HCT116 (cell line): ENCODE measurements around the gene PACRG. TPM values are rescaled to one million over a fixed set of nuclear protein-coding genes. Genes with fewer than 3 reads are reported as not detected.

Source experiments
- ATAC-seq: fragments of 200-7000 bp; cut with Tn5 transposase; 2 replicates; pipeline ENCODE4 v1.9.1; 2020; ENCODE audit warnings: mild to moderate bottlenecking, moderate library complexity
- BruUV-seq: library from RNA; stranded (reverse); fragments of 400-500 nt; replicated peaks from 2 replicates; lab custom pipeline; 2021; lab: Mats Ljungman, UMichigan
- CTCF ChIA-PET: fragments of 300-600 bp; sonication (Branson Sonifier 250); formaldehyde crosslinking; loops from one replicate; lab custom pipeline; 2021; ENCODE audit warnings: antibody characterized with exemption; lab: Charles Lee
- POLR2A ChIA-PET: fragments of 300-600, 350-600 bp; sonication (Branson Sonifier 250); formaldehyde crosslinking; loops from one replicate; lab custom pipeline; 2021; ENCODE audit warnings: antibody characterized with exemption; lab: Charles Lee
- RAD21 ChIA-PET, 2 experiments: fragments of 300-600 bp; sonication (Branson Sonifier 250); formaldehyde crosslinking; loops; one replicate each; lab custom pipeline; 2023; ENCODE audit warnings: low total read pairs in 2 of 2; ENCODE audit not compliant: uncharacterized antibody in 2 of 2, unreplicated experiment in 2 of 2, low non-redundant PET in 1 of 2; lab: Charles Lee
- DNase-seq: peaks from one replicate; pipeline ENCODE4 v3.0.0-alpha.2; 2010; ENCODE audit warnings: low read depth, low spot score
- H2AFZ ChIP-seq: fragments of 200-600 bp; shearing (Covaris generic), sonication (generic); 2 replicates; pipeline ENCODE4 v1.6.1; 2017; ENCODE audit warnings: low read depth, mixed run types, mixed read lengths, antibody characterized with exemption, low read length; ENCODE audit not compliant: poor library complexity, severe bottlenecking
- H3K27ac ChIP-seq: 2 replicates; pipeline ENCODE4 v1.5.1; 2012; ENCODE audit warnings: low read depth, low read length
- H3K27me3 ChIP-seq: fragments of 200-600 bp; sonication (generic); 2 replicates; pipeline ENCODE4 v1.6.1; 2016; ENCODE audit warnings: mixed run types, low read length, mixed read lengths; ENCODE audit not compliant: insufficient read depth
- H3K36me3 ChIP-seq, 2 experiments: fragments of 200-500 bp in 1 of 2; fragments of 200-600 bp in 1 of 2; sonication (Bioruptor generic) in 1 of 2; sonication (generic) in 1 of 2; 2 replicates each; pipeline versions ENCODE4 v1.5.1 to v1.6.1; 2014 to 2016; ENCODE audit warnings: low read length in 2 of 2, inconsistent platforms in 1 of 2, mixed read lengths in 1 of 2, mixed run types in 1 of 2; ENCODE audit not compliant: insufficient read depth in 2 of 2, control insufficient read depth in 1 of 2
- H3K4me1 ChIP-seq, 2 experiments: fragments of 200-600 bp in 1 of 2; sonication (generic) in 1 of 2; 2 replicates each; pipeline versions ENCODE4 v1.5.1 to v1.6.1; 2012 to 2017; ENCODE audit warnings: low read length in 2 of 2, inconsistent platforms in 1 of 2, mild to moderate bottlenecking in 1 of 2, mixed read lengths in 1 of 2, mixed run types in 1 of 2, moderate library complexity in 1 of 2; ENCODE audit not compliant: insufficient read depth in 2 of 2, control insufficient read depth in 1 of 2
- H3K4me2 ChIP-seq: fragments of 200-600 bp; sonication (generic); 2 replicates; pipeline ENCODE4 v1.6.1; 2017; ENCODE audit warnings: mixed run types, low read length, mixed read lengths
- H3K4me3 ChIP-seq, 2 experiments: fragments of 200-600 bp in 1 of 2; sonication (generic) in 1 of 2; replicated peaks in 1 of 2; 2 replicates each; pipeline ENCODE4 v1.5.1; 2011 to 2016; ENCODE audit warnings: low read length in 2 of 2, control low read depth in 1 of 2, low read depth in 1 of 2, mild to moderate bottlenecking in 1 of 2, mixed read lengths in 1 of 2, mixed run types in 1 of 2
- H3K79me2 ChIP-seq: fragments of 200-600 bp; sonication (generic); 2 replicates; pipeline ENCODE4 v1.6.1; 2017; ENCODE audit warnings: mild to moderate bottlenecking, mixed run types, low read length, moderate library complexity, mixed read lengths; ENCODE audit not compliant: insufficient read depth
- H3K9ac ChIP-seq: fragments of 200-600 bp; sonication (generic); 2 replicates; pipeline ENCODE4 v1.6.1; 2016; ENCODE audit warnings: low read length, mixed read lengths
- H3K9me2 ChIP-seq: fragments of 200-600 bp; sonication (generic), shearing (Covaris generic); 2 replicates; pipeline ENCODE4 v1.6.1; 2017; ENCODE audit warnings: mixed run types, mild to moderate bottlenecking, moderate library complexity; ENCODE audit not compliant: insufficient read depth
- H3K9me3 ChIP-seq, 2 experiments: fragments of 200-500 bp in 1 of 2; fragments of 200-600 bp in 1 of 2; sonication (Bioruptor generic) in 1 of 2; sonication (generic) in 1 of 2; 2 replicates each; pipeline ENCODE4 v1.6.1; 2014 to 2017; ENCODE audit warnings: low read length in 2 of 2, mixed read lengths in 2 of 2, inconsistent platforms in 1 of 2, low read depth in 1 of 2, mild to moderate bottlenecking in 1 of 2, mixed run types in 1 of 2, moderate library complexity in 1 of 2; ENCODE audit not compliant: control insufficient read depth in 1 of 2, insufficient read depth in 1 of 2
- H4K20me1 ChIP-seq: fragments of 200-600 bp; sonication (generic), shearing (Covaris generic); 2 replicates; pipeline ENCODE4 v1.6.1; 2017; ENCODE audit warnings: mixed run types, mild to moderate bottlenecking, moderate library complexity; ENCODE audit not compliant: insufficient read depth
- CBX3 ChIP-seq: IDR thresholded peaks from 2 replicates; pipeline ENCODE4 v1.6.1; 2012; ENCODE audit warnings: low read depth
- CEBPB ChIP-seq: IDR thresholded peaks from 2 replicates; pipeline ENCODE4 v1.6.1; 2012; ENCODE audit warnings: low read depth
- CTCF ChIP-seq, 3 experiments: fragments of 200-600 bp in 1 of 3; sonication (generic) in 1 of 3; IDR thresholded peaks in 2 of 3; conservative IDR thresholded peaks in 1 of 3; 2 replicates each; pipeline ENCODE4 v1.5.1; 2012 to 2017; ENCODE audit warnings: low read depth in 2 of 3, low read length in 2 of 3, antibody characterized with exemption in 1 of 3, borderline replicate concordance in 1 of 3, control low read depth in 1 of 3, mild to moderate bottlenecking in 1 of 3, mixed read lengths in 1 of 3, mixed run types in 1 of 3, moderate library complexity in 1 of 3; ENCODE audit not compliant: insufficient read depth in 1 of 3
- EGR1 ChIP-seq: IDR thresholded peaks from 2 replicates; pipeline ENCODE4 v1.6.1; 2012; ENCODE audit warnings: low read depth
- EZH2 ChIP-seq: fragments of 200-600 bp; sonication (generic); IDR thresholded peaks from 2 replicates; pipeline ENCODE4 v1.6.1; 2017; ENCODE audit warnings: antibody characterized with exemption, mixed run types
- EZH2phosphoT487 ChIP-seq: fragments of 200-600 bp; IDR thresholded peaks from 2 replicates; pipeline ENCODE4 v1.6.1; 2018; ENCODE audit warnings: antibody characterized with exemption, borderline replicate concordance
- FOSL1 ChIP-seq: IDR thresholded peaks from 2 replicates; pipeline ENCODE4 v1.6.1; 2012; ENCODE audit warnings: low read depth
- POLR2A ChIP-seq: IDR thresholded peaks from 2 replicates; pipeline ENCODE4 v1.7.0; 2011; ENCODE audit warnings: borderline replicate concordance; ENCODE audit not compliant: insufficient read depth, insufficient read length; ENCODE audit errors: extremely low read depth
- RAD21 ChIP-seq: IDR thresholded peaks from 2 replicates; pipeline ENCODE4 v1.6.1; 2012; ENCODE audit warnings: low read depth, mild to moderate bottlenecking
- REST ChIP-seq: IDR thresholded peaks from 2 replicates; pipeline ENCODE4 v1.6.1; 2012; ENCODE audit warnings: low read depth
- SIN3A ChIP-seq: IDR thresholded peaks from 2 replicates; pipeline ENCODE4 v1.6.1; 2012; ENCODE audit warnings: low read depth
- SP1 ChIP-seq: IDR thresholded peaks from 2 replicates; pipeline ENCODE4 v1.6.1; 2012; ENCODE audit warnings: low read depth
- SRF ChIP-seq: IDR thresholded peaks from 2 replicates; pipeline ENCODE4 v1.6.1; 2012; ENCODE audit warnings: low read depth
- TCF7L2 ChIP-seq: IDR thresholded peaks from 2 replicates; pipeline ENCODE4 v1.7.0; 2011; ENCODE audit warnings: borderline replicate concordance, inconsistent platforms; ENCODE audit not compliant: insufficient read depth, insufficient read length; ENCODE audit errors: extremely low read depth
- ZBTB33 ChIP-seq: IDR thresholded peaks from 2 replicates; pipeline ENCODE4 v1.6.1; 2011; ENCODE audit warnings: mild to moderate bottlenecking, low read length, moderate library complexity; ENCODE audit not compliant: insufficient replicate concordance; ENCODE audit errors: extremely low read depth
- ZFX ChIP-seq: fragments of 450-650 bp; IDR thresholded peaks from 2 replicates; pipeline ENCODE4 v1.6.1; 2017
- ZNF274 ChIP-seq: fragments of 200-500 bp; sonication (Bioruptor generic); IDR thresholded peaks from 2 replicates; pipeline ENCODE4 v1.6.1; 2014; ENCODE audit warnings: mild to moderate bottlenecking, low read depth, low read length, inconsistent platforms
- intact Hi-C: fragments of 100-400 bp; cut with micrococcal nuclease; formaldehyde crosslinking; loops from 2 replicates; pipeline ENCODE4 v1.10.0; 2022
- total RNA-seq: library from RNA; stranded (reverse); gene quantifications from one replicate; pipeline ENCODE4 v1.2.1, GENCODE V29; 2021; ENCODE audit not compliant: unreplicated experiment

PACRG gene
- total RNA-seq, 1 experiment from 2014 or later = 0.71 TPM

- H3K4me1 ChIP-seq = no peaks in the 10 kb centered on the region
- no peak for DNase-seq
- ChIA-PET CTCF (no interaction called here), POLR2A (no interaction called here), RAD21 (no interaction called here)
- H3K9ac ChIP-seq = no peak overlapping the region
- no peaks in the 10 kb centered on the region; the same call in 1 of the 2 replicates for H4K20me1 ChIP-seq
- TF ChIP-seq TCF7L2 = no peak
- no peak for TF ChIP-seq REST
- TF ChIP-seq POLR2A = no peak
- TF ChIP-seq CEBPB = no peak
- TF ChIP-seq CTCF (IDR thresholded peaks at IDR 0.05 in 2 of 3, conservative IDR thresholded peaks at IDR 0.05 in 1 of 3; ENCODE audit: borderline replicate concordance in 1 of 3, insufficient read depth in 1 of 3, low read depth in 2 of 3, low read length in 2 of 3) = no peak
- TF ChIP-seq FOSL1 = no peak
- no peak for TF ChIP-seq EZH2phosphoT487
- no peak for TF ChIP-seq ZFX
- TF ChIP-seq ZBTB33 = no peak
- TF ChIP-seq CBX3 = no peak
- no peak for TF ChIP-seq ZNF274
- no peak for TF ChIP-seq SIN3A
- TF ChIP-seq EGR1 = no peak
- no peak for TF ChIP-seq RAD21
- no peak for TF ChIP-seq EZH2
- no peak for TF ChIP-seq SP1
- TF ChIP-seq SRF = no peak
- no peak overlapping the region for H2AFZ ChIP-seq
- H3K4me2 ChIP-seq = no peak overlapping the region
- intact Hi-C loops = no loop called here
- H3K4me3 ChIP-seq = no peak overlapping the region
- BruUV-seq = no TSS peak
- no peak overlapping the region for H3K27ac ChIP-seq
- ATAC-seq = no peak
- H3K36me3 ChIP-seq = no peaks in the 10 kb centered on the region
- H3K79me2 ChIP-seq = no peaks in the 10 kb centered on the region
- H3K9me2 ChIP-seq = no peaks in the 10 kb centered on the region
- H3K9me3 ChIP-seq = no peaks in the 10 kb centered on the region
- no peaks in the 10 kb centered on the region for H3K27me3 ChIP-seq
Observed at GRCh38 chr6:162679681-162680080, 48.1 kb upstream of the PACRG start.
